Cardiac septum (tissue), 1 donor: ENCODE measurements around the gene TRIP11. TPM values are rescaled to one million over a fixed set of nuclear protein-coding genes. Genes with fewer than 3 reads are reported as not detected.
"Not testable (repeated sequence)": the region's sequence is repeated elsewhere in the genome, so short reads cannot be mapped to it uniquely, and the experiment has no call there.

ENCODE experiments used
- DNase-seq: peaks from one replicate; pipeline ENCODE4 v3.0.0-alpha.2; 2020; ENCODE audit warnings: low spot score
- intact Hi-C: fragments of 100-400 bp; cut with DNase I; formaldehyde crosslinking; loops from one replicate; pipeline ENCODE4 v1.14.0; 2022
- long read RNA-seq: library from polyadenylated mRNA; unstranded; transcript quantifications from one replicate; pipeline ENCODE4 v2.0.0, GENCODE V29; 2021
- total RNA-seq: library from RNA; stranded (reverse); fragmentation: NEBNext Ultra II Directional; extraction: Animal tissue kit (Norgen Biotek cat#: 25700); gene quantifications from one replicate; pipeline ENCODE4 v1.2.1, GENCODE V29; 2021
- donor health status: DM: no; HTN: no; CAD: no.

Gene TRIP11
- 68.0 TPM for total RNA-seq
- long read RNA-seq, full-length matches to known transcripts, result 1 of 46 reads
- long read RNA-seq, partial matches to known transcripts, result 40 of 46 reads
- long read RNA-seq, other reads (novel, unspliced or antisense), result 5 of 46 reads

- peak; percentile 97 for DNase-seq
- intact Hi-C loops, result loop anchor here (1.0 to 5.0 kb wide), 2 partner anchors 66 to 82 kb away; partner anchors contain the start of genes ATXN3, CPSF2 and NDUFB1
Measured at GRCh38 chr14:92039719-92040430, at the start of gene TRIP11. Gene TRIP11 (minus strand): TSS chr14:92040059. CDS start chr14:92039685, 374 bp downstream.

- no peak for DNase-seq
- intact Hi-C loops, result no loop called here
Measured at GRCh38 chr14:92088494-92088893, 48.6 kb upstream of the TRIP11 start.

GRCh38 chr14:92074555-92074954 lies 34.7 kb upstream of the TRIP11 start:
- intact Hi-C loops, result no loop called here
- no peak for DNase-seq

GRCh38 chr14:92058006-92058917 lies 18.4 kb upstream of the TRIP11 start:
- no peak for DNase-seq
- intact Hi-C loops, result no loop called here

DNA sequence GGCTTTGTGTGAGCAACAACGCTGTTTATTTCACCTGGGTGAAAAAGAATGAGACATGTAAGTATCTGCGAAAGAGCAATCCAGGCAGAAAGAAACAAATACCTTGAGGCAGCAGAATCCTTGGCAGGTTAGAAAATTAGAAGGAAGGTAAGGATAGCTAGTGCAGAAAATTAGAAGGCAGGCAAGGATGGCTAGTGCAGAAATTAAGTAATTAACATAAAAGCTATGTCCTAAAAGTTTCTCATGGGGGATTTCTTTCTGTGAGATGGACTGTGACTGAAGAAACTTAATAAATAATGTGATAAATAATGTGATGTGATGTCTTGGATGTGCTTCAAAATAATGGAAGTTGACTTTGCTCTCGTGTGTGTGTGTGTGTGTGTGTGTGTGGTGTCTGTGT lies 9.9 kb upstream of the TRIP11 start:
- intact Hi-C loops, result no loop called here
- DNase-seq, result no peak

DNA sequence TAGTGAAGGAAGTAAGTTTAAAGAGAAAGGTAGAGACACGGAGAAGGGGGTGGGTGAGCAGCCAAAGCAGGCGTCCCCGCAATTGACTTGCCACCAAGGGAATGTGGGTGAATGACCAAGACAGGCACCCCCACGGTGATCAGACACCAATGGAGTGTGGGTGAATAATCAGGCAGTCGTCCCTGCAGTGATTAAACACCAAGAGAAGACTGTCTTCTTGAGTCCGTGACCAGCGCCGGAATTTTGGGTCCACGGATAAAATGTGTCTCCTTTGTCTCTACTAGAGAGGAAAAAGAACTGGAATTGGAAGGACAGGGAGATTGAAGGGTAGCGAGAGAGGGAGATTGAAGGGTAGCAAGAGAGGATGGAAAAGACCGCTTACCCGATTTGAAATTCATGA lies 9.4 kb upstream of the TRIP11 start:
- intact Hi-C loops, result not testable (repeated sequence)

GRCh38 chr14:92045904-92046303 lies 6.0 kb upstream of the TRIP11 start:
- DNase-seq, intact Hi-C loops: not testable (repeated sequence)

More for the DNA sequence above, 9.4 kb upstream of the TRIP11 start:
- DNase-seq, result not testable (repeated sequence)

DNA sequence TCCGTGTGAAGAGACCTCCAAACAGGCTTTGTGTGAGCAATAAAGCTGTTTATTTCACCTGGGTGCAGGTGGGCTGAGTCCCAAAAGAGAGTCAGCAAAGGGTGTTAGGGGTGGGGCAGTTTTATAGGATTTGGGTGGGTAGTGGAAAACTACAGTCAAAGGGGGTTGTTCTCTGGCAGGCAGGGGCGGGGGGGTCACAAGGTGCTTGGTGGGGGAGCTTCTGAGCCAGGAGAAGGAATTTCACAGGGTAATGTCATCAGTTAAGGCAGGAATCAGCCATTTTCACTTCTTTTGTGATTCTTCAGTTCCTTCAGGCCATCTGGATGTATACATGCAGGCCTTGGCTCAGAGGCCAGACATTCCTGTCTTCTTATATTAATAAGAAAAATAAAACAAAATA lies 1.9 kb upstream of the TRIP11 start:
- DNase-seq, intact Hi-C loops: not testable (repeated sequence)

DNA sequence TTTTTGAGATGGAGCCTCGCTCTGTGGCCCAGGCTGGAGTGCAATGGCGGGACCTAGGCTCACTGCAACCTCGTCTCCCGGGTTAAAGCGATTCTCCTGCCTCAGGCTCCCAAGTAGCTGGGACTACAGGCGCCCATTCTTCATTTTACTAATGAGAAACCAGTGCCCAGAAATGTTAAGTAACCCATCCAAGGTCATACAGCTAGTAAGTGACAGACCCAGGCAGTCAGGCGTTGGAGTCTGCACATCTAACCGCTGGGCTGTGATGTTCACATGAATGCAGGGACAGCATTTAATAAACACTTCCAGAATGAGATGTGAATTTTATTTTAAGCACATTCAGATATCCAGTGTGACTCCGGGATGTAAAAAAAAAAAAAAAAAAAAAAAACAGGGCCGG lies 1.3 kb upstream of the TRIP11 start:
- no peak for DNase-seq
- intact Hi-C loops, result no loop called here

DNA sequence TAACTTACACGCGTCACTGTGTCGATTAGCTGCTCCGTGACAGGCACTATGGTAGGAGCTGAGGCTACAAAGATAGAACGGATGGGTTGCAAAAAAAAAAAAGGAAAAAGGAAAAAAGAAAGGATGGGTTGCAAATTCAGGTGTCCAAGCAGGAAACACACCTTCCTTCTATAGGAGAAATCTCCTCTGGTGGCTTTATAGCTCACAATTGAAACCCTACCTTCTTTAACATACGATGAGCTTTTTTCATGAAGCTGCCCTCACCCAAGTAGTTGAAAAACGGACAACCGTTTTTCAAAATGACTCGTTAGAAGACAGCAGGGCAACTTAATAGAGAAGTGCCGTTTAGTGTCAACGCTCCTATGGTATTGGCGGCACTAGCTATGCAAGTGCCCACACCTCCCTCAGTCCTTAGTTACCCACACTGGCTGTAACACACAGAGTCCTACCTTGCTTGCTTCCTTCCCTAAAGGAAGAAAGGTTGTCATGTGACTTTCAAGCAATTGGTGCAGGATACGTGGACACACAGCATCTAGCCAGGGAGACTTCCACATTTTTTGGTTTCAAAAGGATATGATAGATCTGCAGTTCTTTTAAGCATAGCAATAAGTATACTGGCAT lies 682 bp upstream of the TRIP11 start:
- DNase-seq, result no peak
- intact Hi-C loops, result no loop called here

DNA sequence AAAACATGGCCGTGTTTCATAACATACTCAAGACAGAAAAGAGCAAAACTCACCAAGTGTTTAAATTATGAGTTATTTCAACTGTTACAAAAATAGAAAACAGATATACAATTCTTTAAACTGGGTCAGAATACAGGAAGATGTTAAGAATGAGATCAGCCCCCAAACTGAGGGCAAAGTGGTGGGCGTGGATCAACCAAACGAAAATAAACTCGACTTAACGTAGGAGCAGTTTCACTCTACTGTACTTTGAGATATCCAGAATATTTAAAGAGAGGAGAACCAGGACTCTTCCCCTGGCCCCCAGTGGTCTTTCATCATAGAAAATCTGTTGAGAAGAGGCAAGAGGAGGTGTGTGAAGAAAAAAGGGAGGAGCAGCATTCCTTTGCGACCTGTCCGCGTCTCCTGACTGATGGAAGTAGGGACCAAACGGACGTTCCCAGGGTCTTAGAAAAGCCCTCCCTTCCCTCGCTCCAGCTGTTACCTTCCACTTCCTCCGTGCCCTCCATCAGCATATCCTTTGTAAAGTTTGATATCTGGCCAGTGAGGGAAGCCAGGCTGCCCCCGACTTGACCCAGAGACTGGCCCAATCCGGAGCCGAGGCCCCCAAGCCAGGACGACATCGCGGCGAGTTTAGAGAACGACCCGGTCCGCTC lies 668 bp downstream of the TRIP11 start:
- intact Hi-C loops, result loop anchor here (1.0 to 5.0 kb wide), 2 partner anchors 67 to 83 kb away; partner anchors contain the start of genes ATXN3, CPSF2 and NDUFB1
- no peak for DNase-seq

- DNase-seq, result no peak
- intact Hi-C loops, result loop anchor here (5.0 kb wide), 1 partner anchor 84 kb away; the partner anchor contains the start of genes CPSF2 and NDUFB1
Measured at GRCh38 chr14:92037989-92038388, 1.9 kb downstream of the TRIP11 start.

- intact Hi-C loops, result loop anchor here (5.0 kb wide), 1 partner anchor 86 kb away; the partner anchor contains the start of genes CPSF2 and NDUFB1
- DNase-seq, result no peak
Measured at GRCh38 chr14:92035890-92036289, 4.0 kb downstream of the TRIP11 start.

GRCh38 chr14:92033906-92034687 lies 5.8 kb downstream of the TRIP11 start:
- DNase-seq, result no peak
- intact Hi-C loops, result no loop called here

DNA sequence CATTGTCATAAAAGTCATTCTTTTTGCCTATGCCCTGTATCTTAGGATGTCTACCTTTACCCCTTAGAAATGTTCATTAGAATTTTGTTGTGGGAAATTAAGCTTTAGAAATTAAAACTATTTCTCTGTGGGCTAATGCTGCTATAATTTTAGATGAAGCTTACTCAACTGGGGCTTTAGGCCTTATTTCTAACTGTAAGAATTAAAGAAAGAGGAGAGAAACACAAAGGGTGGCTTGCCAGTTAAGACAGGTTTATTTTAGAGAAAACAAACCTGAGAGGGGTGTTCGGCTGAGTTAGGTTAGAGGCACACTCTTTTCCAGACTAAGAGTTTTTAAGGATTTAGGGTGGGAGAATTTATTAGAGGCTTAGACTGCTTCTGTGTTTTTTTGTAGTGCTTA lies 6.4 kb downstream of the TRIP11 start:
- no peak for DNase-seq
- intact Hi-C loops, result no loop called here

DNA sequence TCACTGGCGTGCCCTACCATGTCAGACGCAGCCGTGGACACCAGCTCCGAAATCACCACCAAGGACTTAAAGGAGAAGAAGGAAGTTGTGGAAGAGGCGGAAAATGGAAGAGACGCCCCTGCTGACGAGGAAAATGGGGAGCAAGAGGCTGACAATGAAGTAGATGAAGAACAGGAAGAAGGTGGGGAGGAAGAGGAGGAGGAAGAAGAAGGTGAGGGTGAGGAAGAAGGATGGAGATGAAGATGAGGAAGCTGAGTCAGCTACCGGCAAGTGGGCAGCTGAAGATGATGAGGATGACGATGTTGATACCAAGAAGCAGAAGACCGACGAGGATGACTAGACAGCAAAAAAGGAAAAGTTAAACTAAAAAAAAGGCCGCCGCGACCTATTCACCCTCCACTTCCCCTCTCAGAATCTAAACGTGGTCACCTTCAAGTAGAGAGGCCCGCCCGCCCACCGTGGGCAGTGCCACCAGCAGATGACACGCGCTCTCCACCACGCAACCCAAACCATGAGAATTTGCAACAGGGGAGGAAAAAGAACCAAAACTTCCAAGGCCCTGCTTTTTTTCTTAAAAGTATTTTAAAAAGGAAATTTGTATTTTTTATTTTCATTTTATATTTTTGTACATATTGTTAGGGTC lies 13.2 kb downstream of the TRIP11 start:
- intact Hi-C loops, result no loop called here

GRCh38 chr14:92022036-92022435 lies 17.8 kb downstream of the TRIP11 start:
- no peak for DNase-seq
- intact Hi-C loops, result no loop called here

More for the DNA sequence above, 13.2 kb downstream of the TRIP11 start:
- DNase-seq, result no peak

DNA sequence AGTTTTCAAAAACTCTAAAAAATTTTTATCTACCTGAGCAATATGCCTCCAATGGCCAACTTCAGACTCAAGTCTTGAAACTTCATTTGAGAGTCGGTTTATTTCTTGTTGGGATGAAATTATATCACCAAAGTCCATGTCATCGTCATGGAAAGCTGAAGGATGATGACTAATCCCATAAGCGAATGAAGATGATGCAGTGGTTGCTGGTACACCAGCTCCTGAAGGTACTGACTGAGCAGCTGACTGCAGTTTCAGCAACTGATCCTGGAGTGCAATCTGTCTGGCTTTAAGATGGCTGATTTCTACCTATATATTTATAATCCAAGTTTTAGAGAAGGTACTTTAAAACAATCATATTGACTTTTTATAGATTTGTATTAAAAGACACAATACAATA lies 18.3 kb downstream of the TRIP11 start:
- DNase-seq, result no peak
- intact Hi-C loops, result no loop called here
